Upper lobe of left lung (tissue), 6 donors: Measurements from ENCODE around the gene BATF2. TPM values are rescaled to one million over a fixed set of nuclear protein-coding genes. Genes with fewer than 3 reads are reported as not detected.

Experiments
- ATAC-seq, 2 donors: fragments of 200-7000 bp; cut with Tn5 transposase; one replicate each; pipeline ENCODE4 v1.9.1; 2022; ENCODE audit warnings: mild to moderate bottlenecking in 2 of 2, moderate library complexity in 2 of 2; ENCODE audit not compliant: low FRiP score in 2 of 2
- DNase-seq, 2 donors: peaks; one replicate each; pipeline ENCODE4 v3.0.0-alpha.2; 2019 to 2020
- H3K27ac ChIP-seq, 4 donors: fragments of 200-600 bp; sonication (generic); one replicate each; pipeline ENCODE4 v1.5.1; 2016 to 2019
- H3K27me3 ChIP-seq, 4 donors: fragments of 200-600 bp; sonication (generic); one replicate each; pipeline ENCODE4 v1.5.1; 2017 to 2019
- H3K36me3 ChIP-seq, 4 donors: fragments of 200-600 bp; sonication (generic); one replicate each; pipeline ENCODE4 v1.5.1; 2016 to 2019
- H3K4me1 ChIP-seq, 4 donors: fragments of 200-600 bp; sonication (generic); one replicate each; pipeline ENCODE4 v1.5.1; 2018 to 2019
- H3K4me3 ChIP-seq, 4 donors: fragments of 200-600 bp; sonication (generic); one replicate each; pipeline ENCODE4 v1.5.1; 2017 to 2019; ENCODE audit warnings: mild to moderate bottlenecking in 2 of 4, moderate library complexity in 1 of 4
- H3K9me3 ChIP-seq, 4 donors: fragments of 200-600 bp; sonication (generic); one replicate each; pipeline ENCODE4 v1.5.1; 2018 to 2019
- EP300 ChIP-seq, 4 donors: sonication (generic); formaldehyde crosslinking; IDR thresholded peaks; one replicate each; pipeline ENCODE4 v1.5.1; 2017; ENCODE audit warnings: antibody characterized with exemption in 4 of 4, control low read depth in 2 of 4
- POLR2A ChIP-seq, 4 donors: fragments of 450-650 bp; IDR thresholded peaks; one replicate each; pipeline ENCODE4 v1.5.1; 2016 to 2017; ENCODE audit warnings: antibody characterized with exemption in 4 of 4, mild to moderate bottlenecking in 2 of 4
- POLR2AphosphoS5 ChIP-seq, 2 donors: sonication (generic); formaldehyde crosslinking; IDR thresholded peaks; one replicate each; pipeline ENCODE4 v1.5.1; 2017; ENCODE audit warnings: antibody characterized with exemption in 2 of 2
- WGBS, 2 donors: methylation state at CpG; one replicate each; pipeline ENCODE4 v1.1.5; 2017 to 2018; 5-methylcytosine and 5-hydroxymethylcytosine counted together
- total RNA-seq, 6 donors: library from RNA; depleted of rRNA in 4 of 6; stranded (reverse); fragments of >200 nt in 4 of 6; gene quantifications; one replicate each; pipeline versions ENCODE4 v1.1.0 to v1.2.1, GENCODE V29; 2016 to 2021
- TF ChIP-seq, protein P1 (sequence below), 6 experiments: fragments of 450-650 bp in 4 of 6; fragments of 200-600 bp in 2 of 6; sonication (generic) in 2 of 6; IDR thresholded peaks; one replicate each; pipeline ENCODE4 v1.5.1; 2016 to 2019; ENCODE audit warnings: antibody characterized with exemption in 6 of 6
- donor health status: DM: no; HTN: no; CAD: no; lungs with moderate emphysema.
- donor health status: DM: no; HTN: yes; CAD: no; lungs with severe emphysema.

BATF2 gene
- total RNA-seq, 6 donors from 2014 or later = 1.7 to 36.7 (median 6.0) TPM

DNA sequence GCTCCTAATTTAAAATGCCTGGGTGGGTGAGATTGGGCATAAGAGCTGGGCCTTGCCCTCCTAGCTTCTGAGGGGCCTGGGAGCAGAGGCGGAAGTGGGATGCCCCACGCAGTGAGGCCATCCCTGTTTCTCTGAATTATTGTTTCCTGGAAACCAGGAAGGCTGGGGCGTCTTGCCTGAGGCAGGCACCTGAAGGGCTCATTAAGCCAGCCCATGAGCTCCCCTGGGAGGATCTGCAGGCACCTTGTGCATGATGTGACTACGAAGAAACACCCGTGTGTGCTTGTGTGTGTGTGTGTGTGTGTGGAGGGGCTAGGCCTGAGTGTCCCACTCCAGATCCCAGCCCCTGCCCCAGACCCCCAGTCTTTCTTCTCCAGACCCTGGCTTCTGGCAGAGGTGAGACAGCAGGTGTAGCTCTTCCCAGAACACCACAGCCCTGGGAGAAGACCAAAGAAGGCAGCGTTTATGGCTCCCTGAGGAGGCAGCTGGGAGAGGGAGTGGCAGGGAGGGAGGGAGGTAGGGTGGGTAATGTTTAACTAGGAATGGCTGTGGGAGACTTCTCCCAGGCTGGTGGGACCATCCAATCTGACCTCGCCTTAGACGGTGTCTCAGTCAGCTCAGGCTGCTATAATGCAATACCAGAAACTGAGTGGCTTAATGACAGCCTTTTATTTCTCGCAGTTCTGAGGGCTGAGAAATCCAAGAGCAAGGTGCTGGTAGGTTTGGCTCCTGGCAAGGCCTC, 2.1 kb upstream of the BATF2 start:
- Histone ChIP-seq H3K4me3 (no peak overlapping the region), H3K36me3 (no peaks in the 10 kb centered on the region), H3K9me3 (no peaks in the 10 kb centered on the region), H3K27ac (no peak overlapping the region), H3K4me1 (peaks cover 19 to 38% (median 31%) of the 10 kb centered on the region in 4 donors), H3K27me3 (no peaks in the 10 kb centered on the region)
- 72 to 77% methylated on average over 7 to 9 of the region's 9 CpGs for WGBS, 2 donors
- TF ChIP-seq POLR2AphosphoS5 (IDR thresholded peaks at IDR 0.05) = no peak
- TF ChIP-seq EP300 (IDR thresholded peaks at IDR 0.05) = no peak
- TF ChIP-seq, protein P1, sequence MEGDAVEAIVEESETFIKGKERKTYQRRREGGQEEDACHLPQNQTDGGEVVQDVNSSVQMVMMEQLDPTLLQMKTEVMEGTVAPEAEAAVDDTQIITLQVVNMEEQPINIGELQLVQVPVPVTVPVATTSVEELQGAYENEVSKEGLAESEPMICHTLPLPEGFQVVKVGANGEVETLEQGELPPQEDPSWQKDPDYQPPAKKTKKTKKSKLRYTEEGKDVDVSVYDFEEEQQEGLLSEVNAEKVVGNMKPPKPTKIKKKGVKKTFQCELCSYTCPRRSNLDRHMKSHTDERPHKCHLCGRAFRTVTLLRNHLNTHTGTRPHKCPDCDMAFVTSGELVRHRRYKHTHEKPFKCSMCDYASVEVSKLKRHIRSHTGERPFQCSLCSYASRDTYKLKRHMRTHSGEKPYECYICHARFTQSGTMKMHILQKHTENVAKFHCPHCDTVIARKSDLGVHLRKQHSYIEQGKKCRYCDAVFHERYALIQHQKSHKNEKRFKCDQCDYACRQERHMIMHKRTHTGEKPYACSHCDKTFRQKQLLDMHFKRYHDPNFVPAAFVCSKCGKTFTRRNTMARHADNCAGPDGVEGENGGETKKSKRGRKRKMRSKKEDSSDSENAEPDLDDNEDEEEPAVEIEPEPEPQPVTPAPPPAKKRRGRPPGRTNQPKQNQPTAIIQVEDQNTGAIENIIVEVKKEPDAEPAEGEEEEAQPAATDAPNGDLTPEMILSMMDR (IDR thresholded peaks at IDR 0.05) = no peak
- no peak for TF ChIP-seq POLR2A (IDR thresholded peaks at IDR 0.05)
- ATAC-seq = no peak
- DNase-seq = no peak

DNA sequence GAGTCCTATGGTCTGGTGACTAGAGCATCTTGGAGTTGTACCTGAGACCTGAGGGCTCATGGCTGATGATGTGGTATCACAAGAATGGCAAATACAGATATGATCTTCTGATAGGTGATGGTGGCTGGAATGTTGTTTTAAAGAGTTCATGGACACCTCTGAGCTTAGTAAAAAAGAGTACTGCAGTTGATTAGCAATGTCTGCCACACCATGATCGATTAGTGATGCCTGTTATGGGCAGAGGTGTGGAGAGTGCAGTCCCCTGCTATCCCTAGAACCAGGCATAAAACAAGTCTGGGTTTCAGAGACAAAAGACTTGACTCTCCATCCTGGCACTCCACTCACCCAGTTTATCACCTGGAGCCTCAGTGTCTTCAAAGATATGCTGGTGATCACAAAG, 1.4 kb upstream of the BATF2 start:
- 100% methylated on average over 1 of the region's 1 CpG for WGBS, 2 donors
- H3K4me3 ChIP-seq = no peak overlapping the region
- no peaks in the 10 kb centered on the region for H3K27me3 ChIP-seq
- TF ChIP-seq POLR2A (IDR thresholded peaks at IDR 0.05) (no peak), EP300 (IDR thresholded peaks at IDR 0.05) (no peak), POLR2AphosphoS5 (IDR thresholded peaks at IDR 0.05) (no peak)
- TF ChIP-seq, protein P1 (IDR thresholded peaks at IDR 0.05) = no peak
- ATAC-seq (no peak), DNase-seq (no peak)
- H3K27ac ChIP-seq = no peak overlapping the region
- H3K9me3 ChIP-seq = no peaks in the 10 kb centered on the region
- peaks cover 21 to 43% (median 33%) of the 10 kb centered on the region in 4 donors for H3K4me1 ChIP-seq
- no peaks in the 10 kb centered on the region for H3K36me3 ChIP-seq

DNA sequence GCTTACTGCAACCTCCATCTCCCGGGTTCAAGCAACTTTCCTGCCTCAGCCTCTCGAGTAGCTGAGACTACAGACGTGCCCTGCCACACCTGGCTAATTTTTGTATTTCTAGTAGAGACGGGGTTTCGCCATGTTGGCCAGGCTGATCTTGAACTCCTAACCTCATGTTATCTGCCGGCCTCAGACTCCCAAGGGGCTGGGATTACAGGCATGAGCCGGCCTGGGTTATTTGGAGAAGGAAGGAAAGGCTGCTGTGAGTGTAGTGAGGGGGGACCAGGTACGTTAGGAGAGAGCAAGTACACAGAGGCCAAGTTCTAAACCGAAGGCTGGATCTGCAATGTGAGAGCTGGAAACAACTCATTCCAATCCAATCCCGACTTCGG, 453 bp downstream of the BATF2 start:
- WGBS, 2 donors = 16 to 32% methylated on average over 11 of the region's 11 CpGs

DNA sequence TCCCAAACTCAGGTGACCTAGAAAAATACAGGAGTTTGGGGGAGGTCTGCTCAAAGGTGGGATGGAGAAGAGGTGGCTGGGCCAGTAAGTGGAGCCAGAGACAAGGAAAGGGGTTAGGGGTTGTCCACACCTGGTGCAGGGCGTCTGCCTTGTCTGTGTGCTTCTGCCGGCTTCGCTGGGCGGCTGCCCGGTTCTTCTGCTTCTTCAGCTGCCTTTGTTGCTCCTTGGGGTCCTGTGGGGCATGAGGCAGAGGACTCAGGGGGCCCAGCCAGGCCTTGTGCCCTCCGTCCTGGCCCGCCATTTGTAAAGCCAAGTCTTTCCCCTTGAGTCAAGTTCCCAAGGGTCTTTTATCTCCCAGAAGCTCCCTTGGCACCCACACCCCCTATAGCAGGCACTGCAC, 2.5 kb downstream of the BATF2 start:
- DNase-seq (peak in 1 of 2 donors; percentile 55), ATAC-seq (no peak)
- Histone ChIP-seq H3K27ac (peak overlapping the region in 2 of 4 donors; percentile 9 to 46), H3K4me1 (peaks cover 48 to 74% (median 59%) of the 10 kb centered on the region in 4 donors), H3K4me3 (no peak overlapping the region), H3K36me3 (peaks cover 0 to 3% (median 0%) of the 10 kb centered on the region in 4 donors), H3K9me3 (no peaks in the 10 kb centered on the region), H3K27me3 (no peaks in the 10 kb centered on the region)
- TF ChIP-seq POLR2A (IDR thresholded peaks at IDR 0.05) = no peak
- TF ChIP-seq POLR2AphosphoS5 (IDR thresholded peaks at IDR 0.05) = no peak
- TF ChIP-seq, protein P1 (IDR thresholded peaks at IDR 0.05) = no peak
- no peak for TF ChIP-seq EP300 (IDR thresholded peaks at IDR 0.05)
- WGBS, 2 donors = 95 to 97% methylated on average over 7 of the region's 7 CpGs

More for the DNA sequence above, 453 bp downstream of the BATF2 start:
- Histone ChIP-seq H3K27me3 (no peaks in the 10 kb centered on the region), H3K4me1 (peaks cover 28 to 54% (median 39%) of the 10 kb centered on the region in 4 donors), H3K9me3 (no peaks in the 10 kb centered on the region), H3K4me3 (peak overlapping the region; percentile 43 to 66 (median 53)), H3K27ac (peak overlapping the region; percentile 71 to 87 (median 84)), H3K36me3 (peaks cover 0 to 3% (median 0%) of the 10 kb centered on the region in 4 donors)
- no peak for DNase-seq
- peak in 1 of 2 donors; percentile 18 for ATAC-seq
- TF ChIP-seq, protein P1 (IDR thresholded peaks at IDR 0.05) = no peak
- no peak for TF ChIP-seq POLR2A (IDR thresholded peaks at IDR 0.05)
- TF ChIP-seq POLR2AphosphoS5 (IDR thresholded peaks at IDR 0.05) = no peak
- no peak for TF ChIP-seq EP300 (IDR thresholded peaks at IDR 0.05)
